H54 (cell line): ENCODE results near the gene GBGT1.
A peak's percentile ranks its signal among the peaks of the same experiment; 100 is the strongest.

Source experiments
- DNase-seq: peaks from one replicate; pipeline ENCODE4 v3.0.0; 2011; ENCODE audit warnings: low spot score, mixed read lengths; ENCODE audit not compliant: insufficient read length
- FAIRE-seq: peaks from 3 replicates; lab custom pipeline; 2011; peaks lifted over from hg19 to GRCh38; lab: Jason Lieb, UNC
- POLR2A ChIP-seq: IDR thresholded peaks from 2 replicates; pipeline ENCODE4 v1.6.1; 2011; ENCODE audit warnings: low read depth, mild to moderate bottlenecking, low read length

GBGT1 gene

GRCh38 chr9:133108794-133109641, 54.7 kb downstream of the GBGT1 start:
- no peak for TF ChIP-seq POLR2A
- no peak for FAIRE-seq
- DNase-seq, result no peak

- FAIRE-seq, result no peak
- no peak for DNase-seq
- TF ChIP-seq POLR2A, result no peak
Measured at GRCh38 chr9:133107961-133108793, 55.5 kb downstream of the GBGT1 start.

- DNase-seq (no peak), FAIRE-seq (no peak)
- TF ChIP-seq POLR2A, result no peak
Measured at GRCh38 chr9:133107245-133107722, 56.4 kb downstream of the GBGT1 start.

- no peak for TF ChIP-seq POLR2A
- FAIRE-seq, result no peak
- no peak for DNase-seq
Measured at GRCh38 chr9:133106511-133107244, 57.0 kb downstream of the GBGT1 start.

- no peak for TF ChIP-seq POLR2A
- DNase-seq, result no peak
- no peak for FAIRE-seq
Measured at GRCh38 chr9:133105461-133105770, 58.3 kb downstream of the GBGT1 start.

- FAIRE-seq, result no peak
- DNase-seq, result no peak
- TF ChIP-seq POLR2A, result no peak
Measured at GRCh38 chr9:133104718-133105460, 58.8 kb downstream of the GBGT1 start.

- DNase-seq, result no peak
- no peak for TF ChIP-seq POLR2A
- no peak for FAIRE-seq
Measured at GRCh38 chr9:133103987-133104505, 59.7 kb downstream of the GBGT1 start.

- DNase-seq (peak; percentile 84), FAIRE-seq (peak; percentile 52)
- TF ChIP-seq POLR2A, result no peak
Measured at GRCh38 chr9:133103183-133103986, 60.3 kb downstream of the GBGT1 start.
